GM19463 (cell line): ENCODE measurements around the gene PPCDC.
"Not testable (repeated sequence)": the region's sequence is repeated elsewhere in the genome, so short reads cannot be mapped to it uniquely, and the experiment has no call there.

Source experiments
- ATAC-seq: cut with Tn5 transposase; IDR thresholded peaks from one replicate; pipeline ENCODE4 v1.9.1; 2021; ENCODE audit warnings: mild to moderate bottlenecking, moderate library complexity; ENCODE audit not compliant: unreplicated experiment

Gene PPCDC

GRCh38 chr15:75065851-75066509 lies 42.6 kb downstream of the PPCDC start:
- ATAC-seq: no peak

GRCh38 chr15:75067123-75067830 lies 43.9 kb downstream of the PPCDC start:
- ATAC-seq: no peak

DNA sequence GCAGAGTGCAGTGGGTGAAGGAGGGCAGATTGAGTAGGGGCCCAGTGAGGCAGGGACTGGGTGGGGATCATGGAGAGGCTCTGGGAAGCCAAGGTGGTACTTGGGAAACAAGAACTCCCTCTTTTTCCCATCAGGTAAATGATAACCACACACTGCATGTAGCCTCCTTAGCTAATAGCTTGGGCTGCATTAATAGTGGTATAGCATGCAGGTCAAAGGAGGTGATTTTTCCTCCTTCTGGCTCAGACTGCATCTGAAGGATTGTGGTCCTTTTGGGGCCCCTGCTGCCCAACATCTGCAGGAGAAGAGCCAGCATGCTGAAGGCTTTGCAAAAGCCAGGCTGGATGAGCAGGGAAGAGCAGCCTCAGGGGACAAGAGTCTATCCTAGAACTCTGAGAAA lies 45.4 kb downstream of the PPCDC start:
- ATAC-seq: no peak

- peak; percentile 85 for ATAC-seq
Measured at GRCh38 chr15:75069301-75069925, 46.0 kb downstream of the PPCDC start.

DNA sequence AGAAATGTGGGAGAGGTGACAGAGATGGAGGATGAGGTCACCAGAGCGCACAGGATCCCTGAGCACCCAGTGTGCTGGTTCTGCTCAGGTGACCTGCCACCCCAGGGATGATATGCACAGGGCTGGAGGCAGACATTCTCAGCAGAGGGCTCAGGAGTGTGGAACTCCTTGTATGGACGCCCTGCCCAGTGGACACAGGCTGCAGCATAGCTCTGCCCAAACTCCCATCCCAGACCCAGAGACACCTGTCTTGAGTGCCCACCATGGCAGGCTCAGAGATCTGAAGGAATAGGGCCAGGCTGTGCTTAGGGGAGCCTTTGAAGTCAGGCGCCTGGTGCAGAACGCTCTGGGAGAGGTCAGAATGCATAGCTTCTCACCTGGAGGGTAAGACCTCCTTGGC lies 47.3 kb downstream of the PPCDC start:
- no peak for ATAC-seq

DNA sequence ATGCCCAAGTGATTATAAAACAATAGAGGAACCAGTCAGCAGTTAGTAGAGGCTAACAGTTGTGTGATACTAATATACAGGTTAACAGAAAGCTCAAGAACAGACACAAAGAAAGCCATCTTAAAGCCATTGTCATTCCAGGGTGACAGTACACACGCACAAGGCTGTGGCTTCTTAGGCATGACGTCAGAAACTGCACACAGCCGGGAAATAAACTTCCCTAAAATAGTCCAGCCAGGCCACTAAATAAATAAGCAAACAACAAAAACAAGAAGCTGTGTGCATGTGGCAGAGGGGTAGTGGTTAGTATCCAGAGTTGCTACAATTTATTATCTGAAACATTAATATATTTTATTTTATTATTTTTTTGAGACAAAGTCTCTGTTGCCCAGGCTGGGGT lies 49.8 kb downstream of the PPCDC start:
- no peak for ATAC-seq

- ATAC-seq: no peak
Measured at GRCh38 chr15:75076277-75076676, 52.9 kb downstream of the PPCDC start.

DNA sequence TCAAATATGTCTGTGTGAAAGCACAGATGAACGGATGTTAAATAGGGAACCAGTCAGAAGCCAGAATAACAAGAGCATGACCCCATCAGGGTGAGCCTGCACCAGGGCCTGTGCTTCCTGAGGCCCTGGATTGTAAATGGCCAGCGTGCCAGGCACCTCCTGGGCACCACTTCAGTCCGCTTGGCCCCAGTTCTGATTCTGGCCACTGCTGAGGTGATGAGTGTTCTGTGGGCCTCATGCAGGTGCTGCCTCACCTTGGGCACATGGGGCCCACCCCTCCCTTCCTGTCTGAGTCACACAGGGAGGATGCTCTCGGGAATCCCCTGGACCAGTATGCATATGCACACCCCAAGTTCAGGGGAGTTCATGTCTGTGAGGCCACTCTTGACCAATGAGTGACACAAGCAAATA lies 54.2 kb downstream of the PPCDC start:
- ATAC-seq: not testable (repeated sequence)

GRCh38 chr15:75081150-75081549 lies 57.8 kb downstream of the PPCDC start:
- ATAC-seq: no peak

- ATAC-seq: no peak
Measured at GRCh38 chr15:75082689-75083088, 59.3 kb downstream of the PPCDC start.

DNA sequence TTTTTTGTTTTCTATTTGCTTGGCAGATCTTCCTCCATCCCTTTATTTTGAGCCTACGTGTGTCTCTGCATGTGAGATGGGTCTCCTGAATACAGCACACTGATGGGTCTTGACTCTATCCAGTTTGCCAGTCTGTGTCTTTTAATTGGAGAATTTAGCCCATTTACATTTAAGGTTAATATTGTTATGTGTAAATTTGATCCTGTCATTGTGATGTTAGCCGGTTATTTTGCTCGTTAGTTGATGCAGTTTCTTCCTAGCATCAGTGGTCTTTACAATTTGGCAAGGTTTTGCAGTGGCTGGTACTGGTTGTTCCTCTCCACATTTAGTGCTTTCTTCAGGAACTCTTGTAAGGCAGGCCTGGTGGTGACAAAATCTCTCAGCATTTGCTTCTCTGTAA lies 62.3 kb downstream of the PPCDC start:
- ATAC-seq: not testable (repeated sequence)

GRCh38 chr15:75089456-75090387 lies 66.3 kb downstream of the PPCDC start:
- ATAC-seq: no peak

- no peak for ATAC-seq
Measured at GRCh38 chr15:75090388-75090734, 67.0 kb downstream of the PPCDC start.

- no peak for ATAC-seq
Measured at GRCh38 chr15:75091814-75092213, 68.4 kb downstream of the PPCDC start.

- peak; percentile 49 for ATAC-seq
Measured at GRCh38 chr15:75094961-75095478, 71.6 kb downstream of the PPCDC start.

DNA sequence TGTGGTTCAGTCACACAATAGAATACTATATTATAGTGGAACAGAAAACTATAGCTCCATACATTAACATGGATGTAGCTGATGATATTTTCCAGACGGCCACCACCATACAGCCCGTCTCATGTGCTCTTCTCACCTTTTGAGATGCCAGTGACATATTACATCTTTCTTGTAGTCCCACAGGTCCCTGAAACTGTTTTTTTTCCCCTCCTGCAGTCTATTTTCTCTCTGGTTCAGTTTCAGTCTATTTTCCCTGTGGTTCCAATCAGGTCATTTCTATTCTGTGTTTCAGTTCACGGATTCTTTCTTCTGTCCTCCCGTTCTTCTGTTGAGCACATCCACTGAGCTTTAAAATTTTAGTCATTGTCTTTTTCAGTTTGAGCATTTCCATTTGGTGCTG lies 72.2 kb downstream of the PPCDC start:
- no peak for ATAC-seq

- no peak for ATAC-seq
Measured at GRCh38 chr15:75097939-75098338, 74.5 kb downstream of the PPCDC start.

DNA sequence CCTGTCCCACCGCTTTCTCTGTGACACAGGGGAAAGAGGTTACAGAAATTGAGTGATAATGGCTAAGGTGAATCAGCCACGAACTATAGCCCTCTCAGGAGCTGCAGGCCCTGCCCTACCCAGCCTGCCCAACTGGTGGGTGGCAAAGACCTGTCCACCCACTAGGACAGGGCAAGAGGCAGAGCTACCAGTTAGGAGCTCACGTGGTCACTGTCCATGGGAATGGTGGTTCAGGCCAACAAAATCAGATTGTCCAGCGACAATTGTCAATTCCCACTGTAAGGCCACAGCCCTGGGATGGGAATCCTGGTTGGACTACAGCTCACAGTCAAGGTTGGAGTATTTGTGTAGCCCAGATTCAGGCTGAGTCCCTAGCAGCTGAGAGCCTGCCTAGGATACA lies 75.0 kb downstream of the PPCDC start:
- ATAC-seq: no peak
